Measurements from ENCODE around the gene RTP5.

Gene RTP5

DNA sequence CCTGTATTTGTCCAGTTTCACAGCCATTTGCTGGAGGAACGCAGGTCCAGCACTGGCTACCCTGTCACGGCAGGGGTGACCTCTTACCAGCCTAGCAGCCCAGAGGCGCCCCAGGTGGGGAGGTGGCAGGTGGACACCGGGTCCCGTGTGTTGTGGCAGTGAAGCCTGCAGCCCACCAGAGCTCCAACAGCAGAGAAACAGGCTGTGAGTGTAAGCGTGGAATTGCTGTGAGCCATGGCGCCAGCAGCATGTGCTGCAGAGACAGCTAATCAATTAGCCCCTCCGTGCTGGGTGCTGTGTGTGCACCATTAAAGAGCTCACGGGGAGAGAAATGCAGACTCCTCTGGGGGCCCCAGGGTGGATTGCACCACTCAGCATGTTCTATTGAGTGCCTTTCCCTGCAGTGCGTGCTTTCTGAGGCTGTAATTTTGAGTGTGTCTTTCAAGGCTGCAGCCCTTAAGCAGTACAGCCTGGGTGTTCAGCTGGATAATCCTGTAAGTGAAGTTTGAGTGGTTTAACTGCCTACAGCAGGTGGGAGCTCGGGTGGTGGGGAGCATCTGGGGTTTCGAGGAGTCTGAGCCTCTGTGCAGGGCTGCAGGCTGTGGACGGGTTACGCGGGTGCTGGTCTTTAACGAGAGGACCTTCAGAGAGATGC is 15.9 kb downstream of the RTP5 start:
- TF ChIP-seq EZH2 (IDR thresholded peaks at IDR 0.05; ENCODE audit: borderline replicate concordance, low read depth, low read length, severe bottlenecking) = no peak
- TF ChIP-seq, protein P1, sequence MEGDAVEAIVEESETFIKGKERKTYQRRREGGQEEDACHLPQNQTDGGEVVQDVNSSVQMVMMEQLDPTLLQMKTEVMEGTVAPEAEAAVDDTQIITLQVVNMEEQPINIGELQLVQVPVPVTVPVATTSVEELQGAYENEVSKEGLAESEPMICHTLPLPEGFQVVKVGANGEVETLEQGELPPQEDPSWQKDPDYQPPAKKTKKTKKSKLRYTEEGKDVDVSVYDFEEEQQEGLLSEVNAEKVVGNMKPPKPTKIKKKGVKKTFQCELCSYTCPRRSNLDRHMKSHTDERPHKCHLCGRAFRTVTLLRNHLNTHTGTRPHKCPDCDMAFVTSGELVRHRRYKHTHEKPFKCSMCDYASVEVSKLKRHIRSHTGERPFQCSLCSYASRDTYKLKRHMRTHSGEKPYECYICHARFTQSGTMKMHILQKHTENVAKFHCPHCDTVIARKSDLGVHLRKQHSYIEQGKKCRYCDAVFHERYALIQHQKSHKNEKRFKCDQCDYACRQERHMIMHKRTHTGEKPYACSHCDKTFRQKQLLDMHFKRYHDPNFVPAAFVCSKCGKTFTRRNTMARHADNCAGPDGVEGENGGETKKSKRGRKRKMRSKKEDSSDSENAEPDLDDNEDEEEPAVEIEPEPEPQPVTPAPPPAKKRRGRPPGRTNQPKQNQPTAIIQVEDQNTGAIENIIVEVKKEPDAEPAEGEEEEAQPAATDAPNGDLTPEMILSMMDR (IDR thresholded peaks at IDR 0.05; ENCODE audit: borderline replicate concordance, extremely low read depth, low read length, poor library complexity, severe bottlenecking) = no peak
- H3K9ac ChIP-seq (ENCODE audit: low read depth, low read length) = peak overlapping the region; percentile 57
- no peaks in the 10 kb centered on the region for H3K27me3 ChIP-seq (ENCODE audit: insufficient read depth, low read length, poor library complexity)
- H3K36me3 ChIP-seq (ENCODE audit: insufficient read depth, low read length) = peaks cover 18% of the 10 kb centered on the region; the same call in 1 of the 2 replicates
- peak; percentile 5; the same call in 1 of the 3 replicates for ATAC-seq (ENCODE audit: insufficient read depth, low read depth)
- peak; percentile 61 for DNase-seq
- 0 out of 2 replicates have a peak, but pooled peaks cover 4% of the 10 kb centered on the region for H4K20me1 ChIP-seq (ENCODE audit: insufficient read depth, low read length)
- H2AFZ ChIP-seq (ENCODE audit: low read depth, low read length) = no peak overlapping the region
- peaks cover 84% of the 10 kb centered on the region for H3K4me1 ChIP-seq (ENCODE audit: insufficient read depth, low read length)
- no peaks in the 10 kb centered on the region for H3K9me3 ChIP-seq (ENCODE audit: insufficient read depth, low read length, severe bottlenecking)
- H3K4me3 ChIP-seq (ENCODE audit: low read depth in 1 of 2, low read length in 2 of 2) = peak overlapping the region in 1 of 2 experiments; percentile 20; a peak in 2 of 4 replicates
- H3K4me2 ChIP-seq (ENCODE audit: insufficient read depth, low read length) = peak overlapping the region; percentile 62
- peaks cover 33% of the 10 kb centered on the region for H3K79me2 ChIP-seq (ENCODE audit: insufficient read depth, low read length)
- H3K27ac ChIP-seq (ENCODE audit: low read length) = peak overlapping the region; percentile 95

DNA sequence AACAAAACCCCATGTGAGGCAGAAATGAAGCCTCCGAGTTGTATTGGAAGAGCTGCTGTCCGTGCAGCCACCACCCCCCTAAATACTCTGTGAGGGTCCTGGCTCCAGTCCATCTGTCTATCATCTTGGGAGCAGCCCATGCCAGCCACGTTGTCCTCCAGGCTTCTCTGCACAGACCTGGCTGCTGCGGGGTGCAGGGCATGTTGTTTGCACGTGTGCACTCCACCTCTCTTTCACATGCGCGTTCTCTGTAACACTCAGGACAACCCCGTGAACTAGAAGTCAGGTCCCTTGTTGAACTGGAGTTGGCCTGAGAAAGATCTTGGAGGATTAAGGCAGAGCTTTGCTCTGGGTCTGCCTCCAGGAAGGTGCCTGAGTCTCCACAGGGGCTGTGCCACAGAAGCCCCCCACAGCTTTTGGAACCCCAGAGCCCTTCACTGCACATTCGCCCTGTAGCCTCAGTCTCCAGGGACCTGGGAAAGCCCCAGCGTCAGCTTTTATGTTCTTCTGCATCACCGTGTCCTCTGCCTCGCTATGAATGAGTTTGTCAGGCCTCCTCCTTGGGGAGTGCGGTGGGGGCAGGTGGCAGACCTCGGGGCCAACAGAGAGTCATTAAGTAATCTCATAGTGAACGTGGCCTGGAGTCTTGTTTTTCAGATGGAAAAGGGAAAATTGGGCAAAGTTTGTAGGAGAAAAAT is 16.6 kb downstream of the RTP5 start:
- Histone ChIP-seq H3K4me1 (ENCODE audit: insufficient read depth, low read length) (peaks cover 78% of the 10 kb centered on the region), H4K20me1 (ENCODE audit: insufficient read depth, low read length) (0 out of 2 replicates have a peak, but pooled peaks cover 4% of the 10 kb centered on the region), H3K36me3 (ENCODE audit: insufficient read depth, low read length) (peaks cover 24% of the 10 kb centered on the region; the same call in 1 of the 2 replicates), H2AFZ (ENCODE audit: low read depth, low read length) (no peak overlapping the region), H3K4me3 (ENCODE audit: low read depth in 1 of 2, low read length in 2 of 2) (peak overlapping the region in 1 of 2 experiments; percentile 20; a peak in 1 of 4 replicates), H3K27me3 (ENCODE audit: insufficient read depth, low read length, poor library complexity) (no peaks in the 10 kb centered on the region), H3K79me2 (ENCODE audit: insufficient read depth, low read length) (peaks cover 37% of the 10 kb centered on the region), H3K9me3 (ENCODE audit: insufficient read depth, low read length, severe bottlenecking) (no peaks in the 10 kb centered on the region), H3K4me2 (ENCODE audit: insufficient read depth, low read length) (peak overlapping the region; percentile 62), H3K9ac (ENCODE audit: low read depth, low read length) (peak overlapping the region; percentile 57), H3K27ac (ENCODE audit: low read length) (peak overlapping the region; percentile 95)
- no peak for ATAC-seq (ENCODE audit: insufficient read depth, low read depth)
- no peak for DNase-seq
- TF ChIP-seq, protein P1 (IDR thresholded peaks at IDR 0.05; ENCODE audit: borderline replicate concordance, extremely low read depth, low read length, poor library complexity, severe bottlenecking) = no peak
- no peak for TF ChIP-seq EZH2 (IDR thresholded peaks at IDR 0.05; ENCODE audit: borderline replicate concordance, low read depth, low read length, severe bottlenecking)

GRCh38 chr2:241886840-241887447 is 17.4 kb downstream of the RTP5 start:
- Histone ChIP-seq H3K4me3 (ENCODE audit: low read depth in 1 of 2, low read length in 2 of 2) (no peak overlapping the region), H4K20me1 (ENCODE audit: insufficient read depth, low read length) (peaks cover 13% of the 10 kb centered on the region), H3K36me3 (ENCODE audit: insufficient read depth, low read length) (peaks cover 24% of the 10 kb centered on the region; the same call in 1 of the 2 replicates), H3K9ac (ENCODE audit: low read depth, low read length) (peak overlapping the region; percentile 57; the same call in 1 of the 2 replicates), H3K9me3 (ENCODE audit: insufficient read depth, low read length, severe bottlenecking) (no peaks in the 10 kb centered on the region), H3K4me2 (ENCODE audit: insufficient read depth, low read length) (peak overlapping the region; percentile 62), H3K27ac (ENCODE audit: low read length) (peak overlapping the region; percentile 95), H3K27me3 (ENCODE audit: insufficient read depth, low read length, poor library complexity) (no peaks in the 10 kb centered on the region), H2AFZ (ENCODE audit: low read depth, low read length) (no peak overlapping the region), H3K79me2 (ENCODE audit: insufficient read depth, low read length) (peaks cover 39% of the 10 kb centered on the region), H3K4me1 (ENCODE audit: insufficient read depth, low read length) (peaks cover 71% of the 10 kb centered on the region)
- DNase-seq = no peak
- no peak for TF ChIP-seq EZH2 (IDR thresholded peaks at IDR 0.05; ENCODE audit: borderline replicate concordance, low read depth, low read length, severe bottlenecking)
- TF ChIP-seq, protein P1 (IDR thresholded peaks at IDR 0.05; ENCODE audit: borderline replicate concordance, extremely low read depth, low read length, poor library complexity, severe bottlenecking) = no peak
- no peak for ATAC-seq (ENCODE audit: insufficient read depth, low read depth)
